Loucy (cell line): ENCODE measurements around the gene RBM39.
"Not testable (repeated sequence)": the region's sequence is repeated elsewhere in the genome, so short reads cannot be mapped to it uniquely, and the experiment has no call there.

Experiments
- H2AFZ ChIP-seq: fragments of 200-600 bp; sonication (generic); 2 replicates; pipeline ENCODE4 v1.6.0; 2016; ENCODE audit warnings: antibody characterized with exemption, mild to moderate bottlenecking, low read length, moderate library complexity
- H3F3A ChIP-seq: fragments of 200-600 bp; 2 replicates; pipeline ENCODE4 v1.6.0; 2016; ENCODE audit warnings: antibody characterized with exemption, low read depth, mild to moderate bottlenecking
- H3K27me3 ChIP-seq: fragments of 200-600 bp; sonication (generic); 2 replicates; pipeline ENCODE4 v1.6.1; 2014; ENCODE audit warnings: low read length, mild to moderate bottlenecking; ENCODE audit not compliant: insufficient read depth, poor library complexity, severe bottlenecking
- H3K36me3 ChIP-seq: fragments of 200-600 bp; sonication (generic); 2 replicates; pipeline ENCODE4 v1.6.1; 2016; ENCODE audit warnings: low read length; ENCODE audit not compliant: insufficient read depth
- H3K4me1 ChIP-seq: fragments of 200-600 bp; sonication (generic); 2 replicates; pipeline ENCODE4 v1.5.1; 2014; ENCODE audit warnings: low read length, mild to moderate bottlenecking; ENCODE audit not compliant: insufficient read depth, poor library complexity, severe bottlenecking
- H3K4me2 ChIP-seq: fragments of 200-600 bp; sonication (generic); 2 replicates; pipeline ENCODE4 v1.6.0; 2014; ENCODE audit warnings: antibody characterized with exemption, low read length, low read depth, mild to moderate bottlenecking; ENCODE audit not compliant: poor library complexity, severe bottlenecking
- H3K4me3 ChIP-seq: fragments of 200-600 bp; sonication (generic); 2 replicates; pipeline ENCODE4 v1.5.1; 2014; ENCODE audit warnings: low read length, mild to moderate bottlenecking, mixed read lengths; ENCODE audit not compliant: poor library complexity, severe bottlenecking
- H3K79me2 ChIP-seq: fragments of 200-600 bp; sonication (generic); 2 replicates; pipeline ENCODE4 v1.6.1; 2014; ENCODE audit warnings: low read length; ENCODE audit not compliant: insufficient read depth
- H3K9ac ChIP-seq: fragments of 200-600 bp; sonication (generic); 2 replicates; pipeline ENCODE4 v1.6.0; 2014; ENCODE audit warnings: mild to moderate bottlenecking, low read depth, low read length, moderate library complexity; ENCODE audit not compliant: poor library complexity, severe bottlenecking
- H3K9me2 ChIP-seq: fragments of 200-600 bp; sonication (generic); replicated peaks from 2 replicates; pipeline ENCODE4 v1.6.1; 2016; ENCODE audit warnings: low read depth, low read length, mixed read lengths
- H3K9me3 ChIP-seq: fragments of 200-600 bp; sonication (generic); 2 replicates; pipeline ENCODE4 v1.6.1; 2014; ENCODE audit warnings: mild to moderate bottlenecking, antibody characterized with exemption, low read length, low read depth; ENCODE audit not compliant: insufficient read depth
- H4K20me1 ChIP-seq: fragments of 200-600 bp; sonication (generic); 2 replicates; pipeline ENCODE4 v1.6.0; 2014; ENCODE audit warnings: antibody characterized with exemption, low read length, mild to moderate bottlenecking; ENCODE audit not compliant: insufficient read depth, poor library complexity, severe bottlenecking
- CTCF ChIP-seq: fragments of 200-600 bp; sonication (generic); conservative IDR thresholded peaks from 2 replicates; pipeline ENCODE4 v1.5.1; 2014; ENCODE audit warnings: mild to moderate bottlenecking, antibody characterized with exemption, low read length
- EZH2phosphoT487 ChIP-seq: fragments of 200-600 bp; IDR thresholded peaks from 2 replicates; pipeline ENCODE4 v1.6.1; 2018; ENCODE audit warnings: antibody characterized with exemption, mild to moderate bottlenecking, moderate library complexity, borderline replicate concordance

RBM39 gene

GRCh38 chr20:35714127-35714526, 27.9 kb downstream of the RBM39 start:
- H3K4me3 ChIP-seq: no peak overlapping the region
- no peak overlapping the region for H3K4me2 ChIP-seq
- H4K20me1 ChIP-seq: peaks cover 98% of the 10 kb centered on the region
- no peaks in the 10 kb centered on the region for H3K9me2 ChIP-seq
- TF ChIP-seq CTCF (no peak), EZH2phosphoT487 (no peak)
- H3K9ac ChIP-seq: no peak overlapping the region
- H3K27me3 ChIP-seq: no peaks in the 10 kb centered on the region
- H2AFZ ChIP-seq: no peak overlapping the region
- no peaks in the 10 kb centered on the region for H3K4me1 ChIP-seq
- H3K79me2 ChIP-seq: peaks cover 93% of the 10 kb centered on the region
- peaks cover 98% of the 10 kb centered on the region for H3K36me3 ChIP-seq
- no peaks in the 10 kb centered on the region for H3K9me3 ChIP-seq
- H3F3A ChIP-seq: peaks cover 6% of the 10 kb centered on the region; the same call in 1 of the 2 replicates

- Histone ChIP-seq H3K79me2 (peaks cover 92% of the 10 kb centered on the region), H3K36me3 (peaks cover 98% of the 10 kb centered on the region), H4K20me1 (peaks cover 98% of the 10 kb centered on the region)
- not testable (repeated sequence) for H3K27me3 ChIP-seq, H3K4me3 ChIP-seq, H3F3A ChIP-seq, H3K9ac ChIP-seq, H3K4me1 ChIP-seq, H3K9me2 ChIP-seq, H3K9me3 ChIP-seq, H2AFZ ChIP-seq, H3K4me2 ChIP-seq
Measured at GRCh38 chr20:35713120-35713519, 28.9 kb downstream of the RBM39 start.

DNA sequence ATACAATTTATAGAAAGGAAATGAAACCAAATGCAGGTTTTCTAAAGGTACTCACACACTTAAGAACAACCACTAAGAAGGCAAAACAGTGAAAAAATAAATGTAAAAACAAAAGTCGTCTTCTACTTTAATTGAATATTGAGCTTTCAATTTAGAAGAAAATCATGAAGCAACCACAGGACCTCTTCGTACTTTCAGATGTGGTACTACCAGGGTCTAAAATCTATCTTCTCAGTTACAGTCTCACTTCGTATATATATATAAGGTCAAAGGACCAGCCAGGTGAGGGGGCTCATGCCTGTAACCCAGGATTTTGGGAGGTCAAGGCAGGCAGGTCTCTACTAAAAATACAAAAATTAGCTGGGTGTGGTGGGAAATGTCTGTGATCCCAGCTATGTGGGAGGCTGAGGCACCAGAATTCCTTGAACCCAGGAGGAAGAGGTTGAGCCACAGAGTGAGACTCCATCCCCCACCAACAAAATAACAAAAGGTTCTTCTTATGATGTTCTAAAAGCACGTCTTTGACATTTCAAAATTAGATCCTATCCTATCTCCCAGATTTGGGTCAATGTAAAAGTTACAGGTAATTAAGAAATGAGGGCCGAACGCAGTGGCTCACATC, 30.4 kb downstream of the RBM39 start:
- no peak overlapping the region for H3K9ac ChIP-seq
- H4K20me1 ChIP-seq: peaks cover 98% of the 10 kb centered on the region
- no peak overlapping the region for H3K4me3 ChIP-seq
- no peak overlapping the region for H3K4me2 ChIP-seq
- H3K9me3 ChIP-seq: no peaks in the 10 kb centered on the region
- no peak overlapping the region for H2AFZ ChIP-seq
- H3K79me2 ChIP-seq: peaks cover 77% of the 10 kb centered on the region
- peaks cover 4% of the 10 kb centered on the region; the same call in 1 of the 2 replicates for H3F3A ChIP-seq
- no peaks in the 10 kb centered on the region for H3K9me2 ChIP-seq
- peaks cover 97% of the 10 kb centered on the region for H3K36me3 ChIP-seq
- H3K4me1 ChIP-seq: no peaks in the 10 kb centered on the region
- H3K27me3 ChIP-seq: no peaks in the 10 kb centered on the region
- TF ChIP-seq CTCF (no peak), EZH2phosphoT487 (no peak)
